Measurements from ENCODE around the gene NR6A1.

NR6A1 gene

DNA sequence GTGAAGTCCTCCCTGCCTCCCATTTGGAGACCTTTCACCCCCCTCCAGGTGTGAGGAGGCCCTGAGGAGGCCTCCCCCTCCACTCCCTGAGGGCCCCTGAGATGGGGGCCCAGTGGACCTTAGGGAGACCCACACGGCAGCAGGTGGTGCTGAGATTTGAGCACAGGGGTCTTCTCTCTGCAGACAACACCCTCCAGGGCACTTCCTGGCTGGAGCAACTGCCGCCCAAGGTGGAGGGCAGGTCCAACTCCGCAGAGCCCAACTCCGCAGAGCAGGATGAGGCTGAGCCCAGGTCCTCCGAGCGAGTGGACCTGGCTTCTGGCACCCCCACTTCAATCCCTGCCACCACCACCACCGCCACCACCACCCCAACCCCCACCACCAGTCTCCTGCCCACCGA, 32.8 kb upstream of the NR6A1 start:
- Histone ChIP-seq H3K9me3 (ENCODE audit: control insufficient read depth, low read length) (no peaks in the 10 kb centered on the region), H4K8ac (ENCODE audit: low read length) (no peak overlapping the region), H3K9ac (ENCODE audit: low read length) (no peak overlapping the region), H3K4me2 (ENCODE audit: low read length, poor library complexity, severe bottlenecking) (no peak overlapping the region), H3K4ac (ENCODE audit: low read depth in 1 of 2, low read length in 2 of 2) (no peak overlapping the region), H4K91ac (ENCODE audit: low read length) (no peak overlapping the region), H3K79me1 (replicated peaks; ENCODE audit: low read length, poor library complexity, severe bottlenecking) (no peaks in the 10 kb centered on the region), H3K18ac (ENCODE audit: low read depth in 1 of 2, low read length in 2 of 2) (no peak overlapping the region), H3K23ac (ENCODE audit: low read length in 2 of 2) (no peak overlapping the region), H3K36me3 (ENCODE audit: control insufficient read depth in 1 of 2, insufficient read depth in 2 of 2, low read depth in 1 of 2, low read length in 2 of 2) (peaks cover 22 to 36% of the 10 kb centered on the region in 2 experiments), H3K27me3 (ENCODE audit: control insufficient read depth in 1 of 2, insufficient read depth in 1 of 2, low read length in 2 of 2) (no peaks in the 10 kb centered on the region), H2AFZ (ENCODE audit: low read depth, low read length) (no peak overlapping the region), H2AK5ac (ENCODE audit: low read length, severe bottlenecking) (no peak overlapping the region), H3K4me1 (ENCODE audit: control insufficient read depth, insufficient read depth, low read depth, low read length) (peaks cover 6% of the 10 kb centered on the region), H2BK120ac (ENCODE audit: low read depth, low read length) (no peak overlapping the region), H3K27ac (ENCODE audit: low read length, poor library complexity, severe bottlenecking) (no peak overlapping the region), H3K4me3 (ENCODE audit: insufficient read depth in 1 of 2, low read depth in 1 of 2, low read length in 2 of 2) (no peak overlapping the region), H2BK12ac (ENCODE audit: low read length in 2 of 2) (no peak overlapping the region), H2BK15ac (ENCODE audit: low read depth, poor library complexity, severe bottlenecking) (no peak overlapping the region), H2BK5ac (ENCODE audit: low read depth, low read length, poor library complexity, severe bottlenecking) (no peak overlapping the region), H3K14ac (ENCODE audit: low read length in 2 of 2) (no peak overlapping the region)
- DNase-seq: no peak
- WGBS: 92% methylated on average over 8 of the region's 8 CpGs

GRCh38 chr9:124802426-124802825, 31.3 kb upstream of the NR6A1 start:
- Histone ChIP-seq H3K36me3 (ENCODE audit: control insufficient read depth in 1 of 2, insufficient read depth in 2 of 2, low read depth in 1 of 2, low read length in 2 of 2) (peaks cover 19 to 34% of the 10 kb centered on the region in 2 experiments), H4K91ac (ENCODE audit: low read length) (no peak overlapping the region), H3K4me2 (ENCODE audit: low read length, poor library complexity, severe bottlenecking) (no peak overlapping the region), H3K9me3 (ENCODE audit: control insufficient read depth, low read length) (no peaks in the 10 kb centered on the region), H3K27ac (ENCODE audit: low read length, poor library complexity, severe bottlenecking) (no peak overlapping the region), H2BK12ac (ENCODE audit: low read length in 2 of 2) (no peak overlapping the region), H3K4me1 (ENCODE audit: control insufficient read depth, insufficient read depth, low read depth, low read length) (peaks cover 6% of the 10 kb centered on the region), H3K4me3 (ENCODE audit: insufficient read depth in 1 of 2, low read depth in 1 of 2, low read length in 2 of 2) (no peak overlapping the region), H2BK15ac (ENCODE audit: low read depth, poor library complexity, severe bottlenecking) (no peak overlapping the region), H3K4ac (ENCODE audit: low read depth in 1 of 2, low read length in 2 of 2) (no peak overlapping the region), H4K8ac (ENCODE audit: low read length) (no peak overlapping the region), H3K9ac (ENCODE audit: low read length) (no peak overlapping the region), H3K79me1 (replicated peaks; ENCODE audit: low read length, poor library complexity, severe bottlenecking) (no peaks in the 10 kb centered on the region), H3K27me3 (ENCODE audit: control insufficient read depth in 1 of 2, insufficient read depth in 1 of 2, low read length in 2 of 2) (no peaks in the 10 kb centered on the region), H3K23ac (ENCODE audit: low read length in 2 of 2) (no peak overlapping the region), H2BK120ac (ENCODE audit: low read depth, low read length) (no peak overlapping the region), H2BK5ac (ENCODE audit: low read depth, low read length, poor library complexity, severe bottlenecking) (no peak overlapping the region), H3K14ac (ENCODE audit: low read length in 2 of 2) (no peak overlapping the region), H2AK5ac (ENCODE audit: low read length, severe bottlenecking) (no peak overlapping the region), H3K18ac (ENCODE audit: low read depth in 1 of 2, low read length in 2 of 2) (no peak overlapping the region), H2AFZ (ENCODE audit: low read depth, low read length) (no peak overlapping the region)
- no peak for DNase-seq
- WGBS: 79% methylated on average over 3 of the region's 3 CpGs

DNA sequence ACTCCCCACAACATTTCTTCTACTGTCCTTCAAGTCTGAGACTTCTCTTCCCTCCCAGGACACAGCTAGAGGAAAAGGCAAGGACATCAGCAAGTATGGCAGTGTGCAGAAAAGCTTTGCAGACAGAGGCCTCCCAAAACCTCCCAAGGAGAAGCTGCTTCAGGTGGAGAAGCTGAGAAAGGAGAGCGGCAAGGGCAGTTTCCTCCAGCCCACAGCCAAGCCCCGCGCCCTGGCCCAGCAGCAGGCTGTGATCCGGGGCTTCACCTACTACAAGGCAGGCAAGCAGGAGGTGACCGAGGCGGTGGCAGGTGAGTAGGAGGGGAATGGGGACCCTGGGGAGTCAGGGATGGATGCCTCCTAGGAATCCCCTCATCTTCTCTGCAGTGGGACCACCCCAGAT, 30.2 kb upstream of the NR6A1 start:
- Histone ChIP-seq H3K9ac (ENCODE audit: low read length) (no peak overlapping the region), H3K27ac (ENCODE audit: low read length, poor library complexity, severe bottlenecking) (no peak overlapping the region), H2BK5ac (ENCODE audit: low read depth, low read length, poor library complexity, severe bottlenecking) (no peak overlapping the region), H2BK15ac (ENCODE audit: low read depth, poor library complexity, severe bottlenecking) (no peak overlapping the region), H3K36me3 (ENCODE audit: control insufficient read depth in 1 of 2, insufficient read depth in 2 of 2, low read depth in 1 of 2, low read length in 2 of 2) (peaks cover 19 to 34% of the 10 kb centered on the region in 2 experiments), H3K4me2 (ENCODE audit: low read length, poor library complexity, severe bottlenecking) (no peak overlapping the region), H3K4me3 (ENCODE audit: insufficient read depth in 1 of 2, low read depth in 1 of 2, low read length in 2 of 2) (no peak overlapping the region), H3K4me1 (ENCODE audit: control insufficient read depth, insufficient read depth, low read depth, low read length) (peaks cover 6% of the 10 kb centered on the region), H4K8ac (ENCODE audit: low read length) (no peak overlapping the region), H3K23ac (ENCODE audit: low read length in 2 of 2) (no peak overlapping the region), H2AFZ (ENCODE audit: low read depth, low read length) (no peak overlapping the region), H3K9me3 (ENCODE audit: control insufficient read depth, low read length) (no peaks in the 10 kb centered on the region), H2AK5ac (ENCODE audit: low read length, severe bottlenecking) (no peak overlapping the region), H3K4ac (ENCODE audit: low read depth in 1 of 2, low read length in 2 of 2) (no peak overlapping the region), H4K91ac (ENCODE audit: low read length) (no peak overlapping the region), H3K14ac (ENCODE audit: low read length in 2 of 2) (no peak overlapping the region), H3K27me3 (ENCODE audit: control insufficient read depth in 1 of 2, insufficient read depth in 1 of 2, low read length in 2 of 2) (no peaks in the 10 kb centered on the region), H3K79me1 (replicated peaks; ENCODE audit: low read length, poor library complexity, severe bottlenecking) (no peaks in the 10 kb centered on the region), H2BK120ac (ENCODE audit: low read depth, low read length) (no peak overlapping the region), H2BK12ac (ENCODE audit: low read length in 2 of 2) (no peak overlapping the region), H3K18ac (ENCODE audit: low read depth in 1 of 2, low read length in 2 of 2) (no peak overlapping the region)
- WGBS: over 99% methylated on average over 6 of the region's 6 CpGs
- no peak for DNase-seq

- Histone ChIP-seq H3K14ac (ENCODE audit: low read length in 2 of 2) (no peak overlapping the region), H2AK5ac (ENCODE audit: low read length, severe bottlenecking) (no peak overlapping the region), H3K36me3 (ENCODE audit: control insufficient read depth in 1 of 2, insufficient read depth in 2 of 2, low read depth in 1 of 2, low read length in 2 of 2) (peaks cover 19 to 34% of the 10 kb centered on the region in 2 experiments), H3K23ac (ENCODE audit: low read length in 2 of 2) (no peak overlapping the region), H3K4me3 (ENCODE audit: insufficient read depth in 1 of 2, low read depth in 1 of 2, low read length in 2 of 2) (no peak overlapping the region), H2BK120ac (ENCODE audit: low read depth, low read length) (no peak overlapping the region), H3K9ac (ENCODE audit: low read length) (no peak overlapping the region), H4K8ac (ENCODE audit: low read length) (no peak overlapping the region), H3K27me3 (ENCODE audit: control insufficient read depth in 1 of 2, insufficient read depth in 1 of 2, low read length in 2 of 2) (no peaks in the 10 kb centered on the region), H2BK5ac (ENCODE audit: low read depth, low read length, poor library complexity, severe bottlenecking) (no peak overlapping the region), H2BK15ac (ENCODE audit: low read depth, poor library complexity, severe bottlenecking) (no peak overlapping the region), H3K9me3 (ENCODE audit: control insufficient read depth, low read length) (no peaks in the 10 kb centered on the region), H3K4me2 (ENCODE audit: low read length, poor library complexity, severe bottlenecking) (no peak overlapping the region), H2BK12ac (ENCODE audit: low read length in 2 of 2) (no peak overlapping the region), H3K4me1 (ENCODE audit: control insufficient read depth, insufficient read depth, low read depth, low read length) (peaks cover 12% of the 10 kb centered on the region), H4K91ac (ENCODE audit: low read length) (no peak overlapping the region), H3K4ac (ENCODE audit: low read depth in 1 of 2, low read length in 2 of 2) (no peak overlapping the region), H3K18ac (ENCODE audit: low read depth in 1 of 2, low read length in 2 of 2) (no peak overlapping the region), H3K27ac (ENCODE audit: low read length, poor library complexity, severe bottlenecking) (no peak overlapping the region), H2AFZ (ENCODE audit: low read depth, low read length) (no peak overlapping the region), H3K79me1 (replicated peaks; ENCODE audit: low read length, poor library complexity, severe bottlenecking) (no peaks in the 10 kb centered on the region)
- DNase-seq: no peak
- 85% methylated on average over 15 of the region's 15 CpGs for WGBS
Measured at GRCh38 chr9:124800306-124801259, 29.5 kb upstream of the NR6A1 start.
